Measurements from ENCODE around the gene CFAP119.

The CFAP119 gene

DNA sequence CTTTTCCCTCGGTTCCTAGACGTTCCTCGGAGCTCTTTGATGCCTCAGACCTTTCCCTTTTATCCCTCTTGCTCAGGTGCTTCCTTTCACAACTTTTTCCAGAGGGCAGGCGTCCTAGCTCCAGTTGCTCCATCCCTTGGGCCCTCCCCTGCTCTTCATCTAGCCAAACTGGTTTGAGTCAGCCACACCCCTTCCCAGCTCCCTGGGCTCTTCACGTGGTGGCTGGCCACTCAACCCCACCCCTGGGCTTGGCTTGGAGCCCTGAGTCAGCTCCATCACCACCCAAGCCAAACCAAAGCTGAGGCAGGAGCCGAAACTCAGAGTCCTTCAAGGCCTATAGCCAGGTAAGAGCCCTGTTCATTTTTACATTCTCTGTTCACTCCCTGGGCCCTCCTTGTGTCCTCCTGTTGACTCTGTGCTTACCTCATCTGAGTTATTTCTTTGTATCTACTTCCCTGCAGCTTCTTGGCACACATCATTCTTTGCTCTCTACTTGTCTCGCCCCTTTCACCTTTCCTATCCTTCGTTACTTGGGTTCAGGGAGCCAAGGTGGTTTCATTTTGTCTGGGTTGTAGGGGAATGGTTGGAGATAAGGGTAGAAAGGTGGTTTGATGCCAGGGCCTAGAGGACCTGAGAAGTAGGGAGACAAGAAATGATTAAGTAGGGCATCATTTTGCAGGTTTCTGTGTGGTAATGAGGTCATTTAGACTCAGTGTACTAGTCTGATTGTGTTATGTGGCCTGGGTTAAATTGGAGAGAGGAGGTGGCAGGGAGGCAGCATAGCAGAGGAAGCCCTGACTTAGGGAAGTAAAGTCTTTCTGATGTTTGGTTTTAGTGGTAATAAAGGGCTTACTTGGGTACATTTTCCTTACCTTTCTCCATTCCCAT, 21.3 kb downstream of the CFAP119 start:
- DNase-seq (ENCODE audit: low spot score), result peak; percentile 85

DNA sequence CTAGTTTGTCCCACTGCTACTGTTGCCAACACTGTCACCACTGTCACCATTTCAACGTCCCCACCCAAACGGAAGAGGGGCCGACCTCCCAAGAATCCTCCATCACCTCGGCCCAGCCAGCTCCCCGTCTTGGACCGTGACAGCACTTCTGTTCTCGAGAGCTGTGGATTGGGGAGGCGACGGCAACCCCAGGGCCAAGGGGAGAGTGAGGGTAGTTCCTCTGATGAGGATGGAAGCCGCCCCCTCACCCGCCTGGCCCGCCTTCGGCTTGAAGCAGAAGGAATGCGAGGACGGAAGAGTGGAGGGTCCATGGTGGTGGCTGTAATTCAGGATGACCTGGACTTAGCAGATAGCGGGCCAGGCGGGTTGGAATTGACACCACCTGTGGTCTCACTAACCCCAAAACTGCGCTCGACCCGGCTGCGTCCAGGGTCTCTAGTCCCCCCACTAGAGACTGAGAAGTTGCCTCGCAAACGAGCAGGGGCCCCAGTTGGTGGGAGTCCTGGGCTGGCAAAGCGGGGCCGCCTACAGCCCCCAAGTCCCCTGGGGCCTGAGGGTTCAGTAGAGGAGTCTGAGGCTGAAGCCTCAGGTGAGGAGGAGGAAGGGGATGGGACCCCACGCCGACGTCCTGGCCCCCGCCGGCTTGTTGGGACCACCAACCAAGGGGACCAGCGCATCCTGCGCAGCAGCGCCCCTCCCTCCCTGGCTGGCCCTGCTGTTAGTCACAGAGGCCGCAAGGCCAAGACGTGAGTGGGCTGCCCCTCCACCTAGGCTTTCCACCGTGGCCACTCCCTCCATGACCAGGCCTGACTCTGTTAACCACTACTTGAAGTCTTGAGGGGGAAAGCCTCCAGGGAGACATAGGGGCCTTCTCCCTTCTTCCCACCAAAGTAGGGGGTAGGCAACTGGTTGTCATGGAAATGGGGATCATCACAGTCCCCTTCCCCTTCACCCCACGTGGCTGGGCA, 22.6 kb downstream of the CFAP119 start:
- DNase-seq (ENCODE audit: low spot score), result no peak

GRCh38 chr16:30737794-30738648, 23.8 kb downstream of the CFAP119 start:
- DNase-seq (ENCODE audit: low spot score), result no peak

GRCh38 chr16:30736995-30737793, 24.7 kb downstream of the CFAP119 start:
- no peak for DNase-seq (ENCODE audit: low spot score)

- no peak for DNase-seq (ENCODE audit: low spot score)
Measured at GRCh38 chr16:30731411-30731810, 30.5 kb downstream of the CFAP119 start.

DNA sequence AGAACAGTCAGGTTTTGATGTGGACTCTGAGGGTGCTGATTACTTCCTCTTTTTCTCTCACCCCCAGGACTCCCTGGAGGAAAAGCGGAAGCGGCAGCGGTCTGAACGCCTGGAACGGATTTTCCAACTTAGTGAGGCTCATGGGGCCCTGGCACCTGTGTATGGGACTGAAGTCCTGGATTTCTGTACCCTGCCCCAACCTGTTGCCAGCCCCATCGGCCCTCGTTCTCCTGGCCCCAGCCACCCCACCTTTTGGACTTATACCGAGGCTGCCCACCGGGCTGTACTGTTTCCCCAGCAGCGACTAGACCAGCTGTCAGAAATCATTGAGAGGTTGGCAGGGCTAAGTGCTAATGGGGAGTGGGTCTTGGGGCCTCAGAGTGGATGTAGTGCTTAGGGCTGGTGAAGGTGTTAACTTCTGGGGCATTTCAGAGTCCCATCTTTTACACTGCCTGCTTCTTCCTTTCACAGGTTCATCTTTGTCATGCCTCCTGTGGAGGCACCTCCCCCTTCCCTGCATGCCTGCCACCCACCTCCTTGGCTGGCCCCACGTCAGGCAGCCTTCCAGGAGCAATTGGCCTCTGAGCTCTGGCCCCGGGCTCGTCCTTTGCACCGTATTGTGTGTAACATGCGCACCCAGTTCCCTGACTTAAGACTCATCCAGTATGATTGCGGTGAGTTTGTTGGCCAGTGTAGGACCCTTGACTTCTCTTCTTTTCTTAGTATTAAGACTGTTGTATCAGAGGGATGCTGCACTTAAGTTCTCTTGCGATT, 32.8 kb downstream of the CFAP119 start:
- no peak for DNase-seq (ENCODE audit: low spot score)

DNA sequence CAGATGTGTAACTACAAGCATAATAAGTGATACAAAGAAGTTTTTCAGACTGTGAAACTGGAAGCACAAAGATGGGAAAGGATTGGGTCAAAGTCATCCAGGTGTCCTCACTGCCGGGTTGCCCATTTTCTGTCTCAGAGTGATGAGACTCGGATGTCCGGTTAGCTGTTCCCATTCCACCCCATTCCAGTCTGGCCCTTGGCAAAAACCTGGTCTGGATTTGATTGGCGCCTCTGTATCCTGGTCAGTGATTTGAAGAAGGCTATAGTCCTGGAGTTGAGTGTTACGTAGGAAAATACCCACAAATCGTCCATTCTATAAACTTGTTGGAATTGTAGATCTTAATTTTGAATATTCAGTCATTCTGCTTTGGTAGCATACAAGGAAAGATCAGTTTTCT, 33.5 kb downstream of the CFAP119 start:
- no peak for DNase-seq (ENCODE audit: low spot score)

- no peak for DNase-seq (ENCODE audit: low spot score)
Measured at GRCh38 chr16:30725418-30725792, 36.5 kb downstream of the CFAP119 start.

- DNase-seq (ENCODE audit: low spot score), result no peak
Measured at GRCh38 chr16:30724641-30725417, 37.0 kb downstream of the CFAP119 start.

DNA sequence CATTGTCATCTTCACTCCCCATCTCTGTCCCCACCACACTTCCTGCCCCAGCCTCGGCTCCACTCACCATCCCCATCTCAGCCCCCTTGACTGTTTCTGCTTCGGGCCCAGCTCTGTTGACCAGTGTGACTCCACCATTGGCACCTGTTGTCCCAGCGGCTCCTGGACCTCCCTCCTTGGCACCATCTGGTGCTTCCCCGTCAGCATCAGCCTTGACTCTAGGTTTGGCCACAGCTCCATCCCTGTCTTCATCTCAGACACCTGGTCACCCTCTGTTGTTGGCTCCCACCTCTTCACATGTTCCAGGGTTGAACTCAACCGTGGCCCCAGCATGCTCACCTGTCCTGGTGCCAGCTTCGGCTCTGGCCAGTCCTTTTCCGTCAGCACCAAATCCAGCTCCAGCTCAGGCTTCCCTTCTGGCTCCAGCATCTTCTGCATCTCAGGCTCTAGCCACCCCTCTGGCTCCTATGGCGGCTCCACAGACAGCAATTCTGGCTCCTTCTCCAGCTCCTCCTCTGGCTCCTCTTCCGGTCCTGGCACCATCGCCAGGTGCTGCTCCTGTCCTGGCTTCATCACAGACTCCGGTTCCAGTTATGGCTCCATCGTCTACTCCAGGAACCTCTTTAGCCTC, 38.0 kb downstream of the CFAP119 start:
- DNase-seq (ENCODE audit: low spot score), result no peak

GRCh38 chr16:30722916-30723315, 38.9 kb downstream of the CFAP119 start:
- DNase-seq (ENCODE audit: low spot score), result no peak

DNA sequence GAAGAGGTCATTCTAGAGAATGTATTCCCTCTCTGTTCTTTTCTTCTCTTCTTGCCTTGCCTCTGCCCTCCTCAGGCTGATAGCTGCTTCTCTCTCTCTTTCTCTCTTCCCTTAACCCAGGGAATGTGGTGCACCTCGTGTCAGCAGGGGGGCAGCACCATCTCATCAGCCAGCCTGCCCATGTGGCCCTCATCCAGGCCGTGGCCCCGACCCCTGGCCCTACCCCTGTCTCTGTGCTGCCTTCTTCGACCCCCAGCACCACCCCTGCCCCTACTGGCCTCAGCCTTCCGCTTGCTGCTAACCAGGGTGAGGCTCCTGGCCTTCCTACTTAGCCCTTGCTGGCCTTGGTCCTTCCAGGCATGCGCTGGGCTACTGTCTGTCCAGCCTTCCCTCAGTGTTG, 39.4 kb downstream of the CFAP119 start:
- no peak for DNase-seq (ENCODE audit: low spot score)

GRCh38 chr16:30721606-30722005, 40.3 kb downstream of the CFAP119 start:
- DNase-seq (ENCODE audit: low spot score), result no peak

- no peak for DNase-seq (ENCODE audit: low spot score)
Measured at GRCh38 chr16:30721167-30721566, 40.7 kb downstream of the CFAP119 start.

- DNase-seq (ENCODE audit: low spot score), result no peak
Measured at GRCh38 chr16:30720694-30721093, 41.2 kb downstream of the CFAP119 start.

DNA sequence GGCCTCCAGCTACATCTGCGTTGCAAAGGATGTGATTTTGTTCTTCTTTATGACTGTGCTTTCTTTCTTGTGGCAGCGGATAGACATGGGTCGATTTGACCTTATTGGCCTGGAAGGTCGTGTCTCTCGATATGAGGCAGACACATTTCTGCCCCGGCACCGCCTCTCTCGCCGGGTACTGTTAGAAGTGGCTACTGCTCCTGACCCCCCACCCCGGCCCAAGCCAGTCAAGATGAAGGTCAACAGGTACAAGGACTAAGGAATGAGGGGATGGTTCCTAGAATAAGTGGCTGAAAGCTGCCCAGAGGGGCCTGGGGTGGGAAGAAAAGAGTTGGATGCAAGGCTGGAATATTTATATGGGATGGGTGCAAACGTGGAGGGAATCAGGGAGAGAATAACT, 41.8 kb downstream of the CFAP119 start:
- no peak for DNase-seq (ENCODE audit: low spot score)

- no peak for DNase-seq (ENCODE audit: low spot score)
Measured at GRCh38 chr16:30715750-30716445, 46.0 kb downstream of the CFAP119 start.

- no peak for DNase-seq (ENCODE audit: low spot score)
Measured at GRCh38 chr16:30711712-30712111, 50.1 kb downstream of the CFAP119 start.
